ENCODE data around the gene SORT1. TPM values are rescaled to one million over a fixed set of nuclear protein-coding genes. Genes with fewer than 3 reads are reported as not detected.

SORT1 gene
- total RNA-seq, 2 donors from 2014 or later = 225 to 231 TPM

- TF ChIP-seq CTCF (IDR thresholded peaks at IDR 0.05) = no peak
- Histone ChIP-seq H3K27ac (no peak overlapping the region), H3K27me3 (replicated peaks; ENCODE audit: insufficient read depth) (no peaks in the 10 kb centered on the region), H3K36me3 (no peaks in the 10 kb centered on the region), H3K4me1 (ENCODE audit: control insufficient read depth in 1 of 2, low read depth in 2 of 2) (peaks cover 0 to 23% of the 10 kb centered on the region in 2 donors), H3K4me3 (no peak overlapping the region), H3K9me3 (no peaks in the 10 kb centered on the region)
- ATAC-seq (ENCODE audit: insufficient number of reproducible peaks, low FRiP score, low read depth) (no peak), DNase-seq (ENCODE audit: low spot score) (no peak)
These were observed 124.0 kb downstream of the SORT1 start for GRCh38 chr1:109273570-109274288.

DNA sequence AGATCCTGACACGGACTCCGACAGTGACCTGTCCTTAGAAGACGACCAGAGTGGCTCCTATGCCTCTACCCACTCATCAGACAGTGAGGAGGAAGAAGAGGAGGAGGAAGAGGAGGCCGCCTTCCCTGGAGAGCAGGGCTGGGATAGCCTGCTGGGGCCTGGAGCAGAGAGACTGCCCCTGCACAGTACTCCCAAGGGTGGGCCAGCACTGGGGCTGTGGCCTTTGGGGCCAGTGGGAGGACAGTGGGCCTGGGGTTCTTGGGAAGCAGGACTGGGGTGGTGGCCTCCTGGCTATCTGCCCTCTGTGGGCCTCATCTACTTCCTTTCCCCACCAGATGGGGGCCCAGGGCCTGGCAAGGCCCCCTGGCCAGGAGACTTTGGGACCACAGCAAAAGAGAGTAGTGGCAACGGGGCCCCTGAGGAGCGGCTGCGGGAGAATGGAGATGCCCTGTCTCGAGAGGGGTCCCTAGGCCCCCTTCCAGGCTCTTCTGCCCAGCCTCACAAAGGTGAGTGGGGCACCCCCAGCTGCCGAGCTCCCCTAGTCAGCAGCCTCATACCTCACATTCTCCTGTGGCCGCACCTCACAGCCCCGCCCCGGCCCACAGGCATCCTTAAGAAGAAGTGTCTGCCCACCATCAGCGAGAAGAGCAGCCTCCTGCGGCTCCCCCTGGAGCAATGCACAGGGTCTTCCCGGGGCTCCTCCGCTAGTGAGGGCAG, 124.7 kb downstream of the SORT1 start:
- ATAC-seq (ENCODE audit: insufficient number of reproducible peaks, low FRiP score, low read depth) (no peak), DNase-seq (ENCODE audit: low spot score) (no peak)
- Histone ChIP-seq H3K27me3 (replicated peaks; ENCODE audit: insufficient read depth) (no peaks in the 10 kb centered on the region), H3K27ac (no peak overlapping the region), H3K4me1 (ENCODE audit: control insufficient read depth in 1 of 2, low read depth in 2 of 2) (peaks cover 0 to 23% of the 10 kb centered on the region in 2 donors), H3K36me3 (no peaks in the 10 kb centered on the region), H3K4me3 (no peak overlapping the region), H3K9me3 (no peaks in the 10 kb centered on the region)
- no peak for TF ChIP-seq CTCF (IDR thresholded peaks at IDR 0.05)

DNA sequence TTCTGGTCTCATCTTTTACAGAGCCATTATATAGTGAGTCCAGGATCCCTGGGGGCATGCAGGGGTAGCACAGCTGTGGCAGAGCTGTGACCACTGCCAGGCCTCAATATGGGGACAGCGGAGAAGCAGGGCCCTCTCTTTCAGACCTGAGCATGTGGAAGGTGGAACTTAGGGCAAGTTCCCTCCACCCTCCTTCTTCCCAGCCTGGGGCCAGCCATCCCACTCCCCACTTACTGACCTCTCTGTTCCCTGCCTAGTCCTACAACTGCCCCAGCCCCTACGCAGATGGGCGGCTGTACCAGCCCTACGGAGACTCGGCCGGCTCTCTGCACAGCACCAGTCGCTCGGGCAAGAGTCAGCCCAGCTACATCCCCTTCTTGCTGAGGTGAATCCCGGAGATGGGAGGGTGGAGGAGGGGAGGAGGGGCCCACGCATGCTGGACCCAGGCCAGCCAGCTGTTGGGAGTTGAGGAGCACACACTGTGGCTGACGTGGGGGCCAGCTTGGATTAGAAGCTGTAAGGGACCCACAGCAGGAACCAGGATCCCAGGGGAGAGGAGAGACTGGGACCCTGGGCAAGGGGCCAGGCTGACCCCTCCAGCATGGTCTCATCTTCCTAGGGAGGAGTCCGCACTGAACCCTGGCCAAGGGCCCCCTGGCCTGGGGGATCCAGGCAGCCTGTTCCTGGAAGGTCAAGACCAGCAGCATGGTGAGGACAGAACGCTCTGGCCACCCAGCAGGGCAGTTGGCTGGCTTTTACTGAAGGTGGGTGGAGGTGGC, 125.5 kb downstream of the SORT1 start:
- no peak overlapping the region for H3K27ac ChIP-seq

DNA sequence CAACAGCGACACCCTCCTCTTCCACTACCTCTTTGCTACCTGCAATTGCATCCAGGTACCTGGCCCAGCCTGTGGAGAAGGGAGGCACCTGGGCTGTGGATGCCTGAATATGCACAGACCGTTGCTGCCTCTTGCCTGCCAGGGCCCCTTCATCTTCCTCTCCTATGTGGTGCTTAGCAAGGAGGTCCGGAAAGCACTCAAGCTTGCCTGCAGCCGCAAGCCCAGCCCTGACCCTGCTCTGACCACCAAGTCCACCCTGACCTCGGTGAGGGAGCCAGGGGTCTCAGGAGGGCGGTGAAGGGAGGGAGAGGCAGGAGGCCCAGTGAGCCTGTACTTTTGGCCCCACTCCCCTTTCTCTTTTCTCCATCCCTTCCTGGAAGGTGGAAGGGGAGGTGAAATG, 126.3 kb downstream of the SORT1 start:
- Histone ChIP-seq H3K4me1 (ENCODE audit: control insufficient read depth in 1 of 2, low read depth in 2 of 2) (peaks cover 0 to 14% of the 10 kb centered on the region in 2 donors), H3K27me3 (replicated peaks; ENCODE audit: insufficient read depth) (no peaks in the 10 kb centered on the region), H3K4me3 (no peak overlapping the region), H3K9me3 (no peaks in the 10 kb centered on the region), H3K27ac (no peak overlapping the region), H3K36me3 (no peaks in the 10 kb centered on the region)
- no peak for TF ChIP-seq CTCF (IDR thresholded peaks at IDR 0.05)
- ATAC-seq (ENCODE audit: insufficient number of reproducible peaks, low FRiP score, low read depth) = no peak
- DNase-seq (ENCODE audit: low spot score) = no peak

More for the DNA sequence above, 125.5 kb downstream of the SORT1 start:
- Histone ChIP-seq H3K27me3 (replicated peaks; ENCODE audit: insufficient read depth) (no peaks in the 10 kb centered on the region), H3K36me3 (no peaks in the 10 kb centered on the region), H3K9me3 (no peaks in the 10 kb centered on the region), H3K4me3 (no peak overlapping the region), H3K4me1 (ENCODE audit: control insufficient read depth in 1 of 2, low read depth in 2 of 2) (peaks cover 0 to 17% of the 10 kb centered on the region in 2 donors)
- TF ChIP-seq CTCF (IDR thresholded peaks at IDR 0.05) = no peak
- DNase-seq (ENCODE audit: low spot score) (no peak), ATAC-seq (ENCODE audit: insufficient number of reproducible peaks, low FRiP score, low read depth) (no peak)

All from thoracic aorta (tissue), 2 donors.